ENCODE results near the gene MUC6. TPM values are rescaled to one million over a fixed set of nuclear protein-coding genes. Genes with fewer than 3 reads are reported as not detected.

The MUC6 gene
- total and polyA plus RNA-seq, 9 donors = 0.09 to 0.61 (median 0.28) TPM; not detected in 1

- Histone ChIP-seq H3K27me3 (ENCODE audit: control insufficient read depth, insufficient read depth, low read length) (no peaks in the 10 kb centered on the region), H3K4me1 (ENCODE audit: control insufficient read depth, insufficient read depth, low read length) (no peaks in the 10 kb centered on the region), H3K9me3 (replicated peaks; ENCODE audit: control insufficient read depth, low read depth, low read length) (no peaks in the 10 kb centered on the region), H3K4me3 (ENCODE audit: low read length) (no peak overlapping the region), H3K36me3 (ENCODE audit: control insufficient read depth, insufficient read depth, low read length) (peaks cover 77% of the 10 kb centered on the region), H3K27ac (ENCODE audit: low read length) (no peak overlapping the region)
- no peak for DNase-seq
- WGBS (ENCODE audit: insufficient coverage) = 92% methylated on average over 16 of the region's 20 CpGs
Measured at GRCh38 chr11:985848-986247, 50.7 kb downstream of the MUC6 start.

GRCh38 chr11:985406-985805 lies 51.1 kb downstream of the MUC6 start:
- Histone ChIP-seq H3K36me3 (ENCODE audit: control insufficient read depth, insufficient read depth, low read length) (peaks cover 77% of the 10 kb centered on the region), H3K9me3 (replicated peaks; ENCODE audit: control insufficient read depth, low read depth, low read length) (no peaks in the 10 kb centered on the region), H3K4me3 (ENCODE audit: low read length) (no peak overlapping the region), H3K27me3 (ENCODE audit: control insufficient read depth, insufficient read depth, low read length) (no peaks in the 10 kb centered on the region), H3K4me1 (ENCODE audit: control insufficient read depth, insufficient read depth, low read length) (no peaks in the 10 kb centered on the region), H3K27ac (ENCODE audit: low read length) (no peak overlapping the region)
- 89% methylated on average over 18 of the region's 21 CpGs for WGBS (ENCODE audit: insufficient coverage)
- DNase-seq = no peak

- H3K36me3 ChIP-seq (ENCODE audit: control insufficient read depth, insufficient read depth, low read length) = peaks cover 69% of the 10 kb centered on the region
- WGBS (ENCODE audit: insufficient coverage) = 96% methylated on average over 15 of the region's 15 CpGs
- no peaks in the 10 kb centered on the region for H3K27me3 ChIP-seq (ENCODE audit: control insufficient read depth, insufficient read depth, low read length)
- DNase-seq = no peak
- H3K9me3 ChIP-seq (replicated peaks; ENCODE audit: control insufficient read depth, low read depth, low read length) = no peaks in the 10 kb centered on the region
- H3K4me1 ChIP-seq (ENCODE audit: control insufficient read depth, insufficient read depth, low read length) = no peaks in the 10 kb centered on the region
- H3K4me3 ChIP-seq (ENCODE audit: low read length) = no peak overlapping the region
- no peak overlapping the region for H3K27ac ChIP-seq (ENCODE audit: low read length)
Measured at GRCh38 chr11:984546-984945, 52.0 kb downstream of the MUC6 start.

- H3K27me3 ChIP-seq (ENCODE audit: control insufficient read depth, insufficient read depth, low read length) = no peaks in the 10 kb centered on the region
- no peak overlapping the region for H3K4me3 ChIP-seq (ENCODE audit: low read length)
- no peaks in the 10 kb centered on the region for H3K4me1 ChIP-seq (ENCODE audit: control insufficient read depth, insufficient read depth, low read length)
- no peaks in the 10 kb centered on the region for H3K9me3 ChIP-seq (replicated peaks; ENCODE audit: control insufficient read depth, low read depth, low read length)
- peaks cover 67% of the 10 kb centered on the region for H3K36me3 ChIP-seq (ENCODE audit: control insufficient read depth, insufficient read depth, low read length)
- H3K27ac ChIP-seq (ENCODE audit: low read length) = no peak overlapping the region
- no peak for DNase-seq
- WGBS (ENCODE audit: insufficient coverage) = 87% methylated on average over 3 of the region's 14 CpGs
Measured at GRCh38 chr11:981764-982163, 54.8 kb downstream of the MUC6 start.

GRCh38 chr11:980438-981357 lies 55.8 kb downstream of the MUC6 start:
- peak; percentile 45 for DNase-seq
- WGBS (ENCODE audit: insufficient coverage) = 82% methylated on average over 15 of the region's 26 CpGs
- Histone ChIP-seq H3K9me3 (replicated peaks; ENCODE audit: control insufficient read depth, low read depth, low read length) (no peaks in the 10 kb centered on the region), H3K27ac (ENCODE audit: low read length) (no peak overlapping the region), H3K4me3 (ENCODE audit: low read length) (no peak overlapping the region), H3K27me3 (ENCODE audit: control insufficient read depth, insufficient read depth, low read length) (no peaks in the 10 kb centered on the region), H3K36me3 (ENCODE audit: control insufficient read depth, insufficient read depth, low read length) (peaks cover 61% of the 10 kb centered on the region), H3K4me1 (ENCODE audit: control insufficient read depth, insufficient read depth, low read length) (no peaks in the 10 kb centered on the region)

GRCh38 chr11:978781-979180 lies 57.7 kb downstream of the MUC6 start:
- Histone ChIP-seq H3K9me3 (replicated peaks; ENCODE audit: control insufficient read depth, low read depth, low read length) (no peaks in the 10 kb centered on the region), H3K4me3 (ENCODE audit: low read length) (no peak overlapping the region), H3K4me1 (ENCODE audit: control insufficient read depth, insufficient read depth, low read length) (no peaks in the 10 kb centered on the region), H3K27ac (ENCODE audit: low read length) (no peak overlapping the region), H3K36me3 (ENCODE audit: control insufficient read depth, insufficient read depth, low read length) (peaks cover 47% of the 10 kb centered on the region), H3K27me3 (ENCODE audit: control insufficient read depth, insufficient read depth, low read length) (no peaks in the 10 kb centered on the region)
- no peak for DNase-seq
- 79% methylated on average over 13 of the region's 16 CpGs for WGBS (ENCODE audit: insufficient coverage)

GRCh38 chr11:977830-978720 lies 58.4 kb downstream of the MUC6 start:
- no peak overlapping the region for H3K4me3 ChIP-seq (ENCODE audit: low read length)
- 83% methylated on average over 27 of the region's 28 CpGs for WGBS (ENCODE audit: insufficient coverage)
- no peaks in the 10 kb centered on the region for H3K9me3 ChIP-seq (replicated peaks; ENCODE audit: control insufficient read depth, low read depth, low read length)
- H3K27me3 ChIP-seq (ENCODE audit: control insufficient read depth, insufficient read depth, low read length) = no peaks in the 10 kb centered on the region
- H3K4me1 ChIP-seq (ENCODE audit: control insufficient read depth, insufficient read depth, low read length) = no peaks in the 10 kb centered on the region
- H3K27ac ChIP-seq (ENCODE audit: low read length) = no peak overlapping the region
- H3K36me3 ChIP-seq (ENCODE audit: control insufficient read depth, insufficient read depth, low read length) = peaks cover 49% of the 10 kb centered on the region
- no peak for DNase-seq

- Histone ChIP-seq H3K4me3 (ENCODE audit: low read length) (no peak overlapping the region), H3K27me3 (ENCODE audit: control insufficient read depth, insufficient read depth, low read length) (no peaks in the 10 kb centered on the region), H3K4me1 (ENCODE audit: control insufficient read depth, insufficient read depth, low read length) (no peaks in the 10 kb centered on the region), H3K27ac (ENCODE audit: low read length) (no peak overlapping the region), H3K36me3 (ENCODE audit: control insufficient read depth, insufficient read depth, low read length) (peaks cover 61% of the 10 kb centered on the region), H3K9me3 (replicated peaks; ENCODE audit: control insufficient read depth, low read depth, low read length) (no peaks in the 10 kb centered on the region)
- WGBS (ENCODE audit: insufficient coverage) = 78% methylated on average over 22 of the region's 26 CpGs
- no peak for DNase-seq
Measured at GRCh38 chr11:976431-977160, 59.9 kb downstream of the MUC6 start.

- no peaks in the 10 kb centered on the region for H3K9me3 ChIP-seq (replicated peaks; ENCODE audit: control insufficient read depth, low read depth, low read length)
- no peaks in the 10 kb centered on the region for H3K4me1 ChIP-seq (ENCODE audit: control insufficient read depth, insufficient read depth, low read length)
- peaks cover 62% of the 10 kb centered on the region for H3K36me3 ChIP-seq (ENCODE audit: control insufficient read depth, insufficient read depth, low read length)
- H3K4me3 ChIP-seq (ENCODE audit: low read length) = no peak overlapping the region
- H3K27ac ChIP-seq (ENCODE audit: low read length) = no peak overlapping the region
- H3K27me3 ChIP-seq (ENCODE audit: control insufficient read depth, insufficient read depth, low read length) = no peaks in the 10 kb centered on the region
- WGBS (ENCODE audit: insufficient coverage) = 27% methylated on average over 8 of the region's 15 CpGs
- peak; percentile 55 for DNase-seq
Measured at GRCh38 chr11:975827-976226, 60.7 kb downstream of the MUC6 start.
